ENCODE results near the gene HIVEP3.

DNA sequence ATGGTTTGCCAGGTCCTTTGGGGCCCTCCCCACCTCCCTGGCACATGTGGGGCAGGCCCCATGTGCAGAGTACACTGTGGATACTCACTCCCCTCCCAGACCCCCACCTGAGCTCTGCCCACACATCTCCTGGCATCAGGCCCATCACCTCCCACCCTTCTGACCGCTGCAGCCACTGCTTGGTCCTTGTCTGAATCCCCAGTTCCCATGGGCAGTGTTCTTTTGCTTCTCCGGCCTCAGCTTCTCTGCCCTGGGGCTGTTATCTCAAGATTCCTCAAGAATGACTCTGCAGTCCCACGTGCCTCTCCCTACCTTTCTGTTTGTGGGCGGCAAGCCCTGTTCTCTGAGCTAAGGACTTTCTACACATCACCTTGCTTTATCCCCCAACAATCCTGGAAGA lies 246.5 kb downstream of the HIVEP3 start:
- TF ChIP-seq, protein P1, sequence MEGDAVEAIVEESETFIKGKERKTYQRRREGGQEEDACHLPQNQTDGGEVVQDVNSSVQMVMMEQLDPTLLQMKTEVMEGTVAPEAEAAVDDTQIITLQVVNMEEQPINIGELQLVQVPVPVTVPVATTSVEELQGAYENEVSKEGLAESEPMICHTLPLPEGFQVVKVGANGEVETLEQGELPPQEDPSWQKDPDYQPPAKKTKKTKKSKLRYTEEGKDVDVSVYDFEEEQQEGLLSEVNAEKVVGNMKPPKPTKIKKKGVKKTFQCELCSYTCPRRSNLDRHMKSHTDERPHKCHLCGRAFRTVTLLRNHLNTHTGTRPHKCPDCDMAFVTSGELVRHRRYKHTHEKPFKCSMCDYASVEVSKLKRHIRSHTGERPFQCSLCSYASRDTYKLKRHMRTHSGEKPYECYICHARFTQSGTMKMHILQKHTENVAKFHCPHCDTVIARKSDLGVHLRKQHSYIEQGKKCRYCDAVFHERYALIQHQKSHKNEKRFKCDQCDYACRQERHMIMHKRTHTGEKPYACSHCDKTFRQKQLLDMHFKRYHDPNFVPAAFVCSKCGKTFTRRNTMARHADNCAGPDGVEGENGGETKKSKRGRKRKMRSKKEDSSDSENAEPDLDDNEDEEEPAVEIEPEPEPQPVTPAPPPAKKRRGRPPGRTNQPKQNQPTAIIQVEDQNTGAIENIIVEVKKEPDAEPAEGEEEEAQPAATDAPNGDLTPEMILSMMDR (conservative IDR thresholded peaks at IDR 0.05), result no peak
- TF ChIP-seq EZH2 (IDR thresholded peaks at IDR 0.05; ENCODE audit: low read depth), result no peak
